Right kidney (tissue), 1 donor: ENCODE measurements around the gene CYB5RL.
"Not testable (repeated sequence)": the region's sequence is repeated elsewhere in the genome, so short reads cannot be mapped to it uniquely, and the experiment has no call there.

ENCODE experiments used
- DNase-seq: peaks from one replicate; pipeline ENCODE4 v3.0.0-alpha.2; 2016

CYB5RL gene

GRCh38 chr1:54186056-54186455 lies 13.8 kb downstream of the CYB5RL start:
- DNase-seq: no peak

- DNase-seq: no peak
These were observed 19.0 kb downstream of the CYB5RL start for GRCh38 chr1:54180701-54181360.

GRCh38 chr1:54178296-54179070 lies 21.3 kb downstream of the CYB5RL start:
- DNase-seq: no peak

- no peak for DNase-seq
These were observed 22.1 kb downstream of the CYB5RL start for GRCh38 chr1:54177726-54178125.

GRCh38 chr1:54176621-54177327 lies 23.1 kb downstream of the CYB5RL start:
- DNase-seq: no peak

GRCh38 chr1:54174106-54174505 lies 25.7 kb downstream of the CYB5RL start:
- no peak for DNase-seq

- DNase-seq: no peak
These were observed 26.1 kb downstream of the CYB5RL start for GRCh38 chr1:54173681-54174080.

GRCh38 chr1:54172614-54173599 lies 26.9 kb downstream of the CYB5RL start:
- DNase-seq: no peak

GRCh38 chr1:54171606-54172005 lies 28.2 kb downstream of the CYB5RL start:
- no peak for DNase-seq

GRCh38 chr1:54171016-54171415 lies 28.8 kb downstream of the CYB5RL start:
- no peak for DNase-seq

GRCh38 chr1:54169068-54169467 lies 30.8 kb downstream of the CYB5RL start:
- DNase-seq: no peak

GRCh38 chr1:54168206-54168965 lies 31.4 kb downstream of the CYB5RL start:
- no peak for DNase-seq

- DNase-seq: no peak
These were observed 32.2 kb downstream of the CYB5RL start for GRCh38 chr1:54167422-54168139.

GRCh38 chr1:54166357-54166756 lies 33.5 kb downstream of the CYB5RL start:
- DNase-seq: not testable (repeated sequence)

- DNase-seq: no peak
These were observed 34.7 kb downstream of the CYB5RL start for GRCh38 chr1:54165146-54165545.

- DNase-seq: no peak
These were observed 36.3 kb downstream of the CYB5RL start for GRCh38 chr1:54163573-54163972.

GRCh38 chr1:54163051-54163450 lies 36.8 kb downstream of the CYB5RL start:
- no peak for DNase-seq

GRCh38 chr1:54161495-54162168 lies 38.2 kb downstream of the CYB5RL start:
- no peak for DNase-seq

- no peak for DNase-seq
These were observed 39.5 kb downstream of the CYB5RL start for GRCh38 chr1:54160351-54160750.

GRCh38 chr1:54159733-54160316 lies 40.0 kb downstream of the CYB5RL start:
- DNase-seq: no peak
